Heart right ventricle (tissue), 16 donors: ENCODE results near the gene RBM27. TPM values are rescaled to one million over a fixed set of nuclear protein-coding genes. Genes with fewer than 3 reads are reported as not detected.

Source experiments
- ATAC-seq, 8 donors: fragments of 200-7000 bp; cut with Tn5 transposase; one replicate each; pipeline ENCODE4 v1.9.1; 2020; ENCODE audit warnings: mild to moderate bottlenecking in 8 of 8, moderate library complexity in 8 of 8, moderate number of reproducible peaks in 1 of 8
- DNase-seq, 2 donors: peaks; one replicate each; pipeline ENCODE4 v3.0.0-alpha.2; 2020
- H3K27ac ChIP-seq, 10 donors: fragments of 200-600 bp; sonication (generic) in 2 of 10; one replicate each; pipeline versions ENCODE4 v1.5.0 to v1.8.0; 2020 to 2022; ENCODE audit warnings: mild to moderate bottlenecking in 3 of 10
- H3K27me3 ChIP-seq, 7 donors: fragments of 200-600 bp; one replicate each; pipeline ENCODE4 v1.8.0; 2021 to 2022; ENCODE audit warnings: mild to moderate bottlenecking in 2 of 7
- H3K36me3 ChIP-seq, 9 donors: fragments of 200-600 bp; sonication (generic) in 1 of 9; one replicate each; pipeline versions ENCODE4 v1.5.0 to v1.8.0; 2020 to 2022; ENCODE audit warnings: mild to moderate bottlenecking in 2 of 9
- H3K4me1 ChIP-seq, 9 donors: fragments of 200-600 bp; sonication (generic) in 1 of 9; one replicate each; pipeline versions ENCODE4 v1.5.0 to v1.8.0; 2020 to 2022; ENCODE audit warnings: mild to moderate bottlenecking in 4 of 9
- H3K4me3 ChIP-seq, 10 donors: fragments of 200-600 bp; sonication (generic) in 2 of 10; one replicate each; pipeline versions ENCODE4 v1.5.0 to v1.8.0; 2020 to 2022; ENCODE audit warnings: mild to moderate bottlenecking in 7 of 10, moderate library complexity in 2 of 10
- H3K9me3 ChIP-seq, 11 donors: fragments of 200-600 bp in 10 of 11; sonication (generic) in 2 of 11; one replicate each; pipeline versions ENCODE4 v1.5.0 to v1.8.0; 2013 to 2022; ENCODE audit warnings: mild to moderate bottlenecking in 2 of 11, control low read depth in 1 of 11, moderate library complexity in 1 of 11
- CTCF ChIP-seq, 9 donors: fragments of 200-600 bp; sonication (generic) in 2 of 9; IDR thresholded peaks; one replicate each; pipeline versions ENCODE4 v1.5.0 to v1.8.0; 2021 to 2022; ENCODE audit warnings: antibody characterized with exemption in 9 of 9, mild to moderate bottlenecking in 5 of 9, moderate library complexity in 1 of 9
- WGBS, 2 donors: extraction: QIAGEN DNeasy Blood & Tissue Kit; methylation state at CpG; one replicate each; pipeline ENCODE4 v1.1.7; 2013; ENCODE audit warnings: inconsistent platforms in 1 of 2; 5-methylcytosine and 5-hydroxymethylcytosine counted together
- intact Hi-C, 10 donors: fragments of 100-400 bp; cut with DNase I; formaldehyde crosslinking; loops; one replicate each; pipeline versions ENCODE4 v1.11.1 to v1.14.2; 2022
- polyA plus RNA-seq, 2 donors: library from polyadenylated mRNA; stranded (reverse); fragments of 200-250 nt; gene quantifications; one replicate each; pipeline ENCODE4 v1.2.3, GENCODE V29; 2013
- total RNA-seq, 10 donors: library from RNA; stranded (reverse); fragmentation: NEBNext Ultra II Directional in 3 of 10; extraction: Animal tissue kit (Norgen Biotek cat#: 25700) in 3 of 10; gene quantifications; one replicate each; pipeline versions ENCODE4 v1.2.1 to v1.2.4, GENCODE V29; 2021 to 2023
- donor health status: Arrhythmogenic right ventricular cardiomyopathy.
- donor health status: ischemic (EF 13 %, LVEDD 7.1; RV severe dilation, severe dysfunction).
- donor health status: healthy with polysubstance abuse.
- donor health status: DM: no; HTN: yes; CAD: no.
- donor health status: DM: no; HTN: no; CAD: no.
- donor health status: ischemic (EF 25% LVEDD 6.9; RV normal size, moderate dysfunction).
- donor health status: ischemic (EF 25% LVEDD 5.7; RV mildly dilated, moderate dysfunction).
- donor health status: healthy.
- donor health status: DM: yes; HTN: yes; CAD: no.
- donor health status: Ischemic cardiomyopathy.
- donor health status: ischemic (EF 35%, LVEDD 5.7; RV mildly dilated, moderate dysfunction).
- donor health status: nonischemic (EF 11% LVEDD 7.7; RV severe dilation, severe dysfunction).
- donor health status: DM: yes; HTN: yes; CAD: no.
- donor health status: PGD.
- donor health status: ischemic (EF 29% LVEDD 5.4; RV normal size, mild dysfunction).
- donor health status: nonischemic (EF 23%, LVEDD 6.1; RV moderate dilation, normal function).

Gene RBM27
- total and polyA plus RNA-seq, 12 donors: 4.0 to 21.5 (median 15.2) TPM

- intact Hi-C loops: no loop called here
- peaks cover 0 to 12% (median 3%) of the 10 kb centered on the region in 9 donors for H3K4me1 ChIP-seq
- no peak for DNase-seq
- H3K36me3 ChIP-seq: peaks cover 0 to 92% (median 45%) of the 10 kb centered on the region in 9 donors
- H3K27ac ChIP-seq: no peak overlapping the region
- no peak for ATAC-seq
- no peak overlapping the region for H3K4me3 ChIP-seq
- no peaks in the 10 kb centered on the region for H3K27me3 ChIP-seq
- no peaks in the 10 kb centered on the region for H3K9me3 ChIP-seq
- TF ChIP-seq CTCF (IDR thresholded peaks at IDR 0.05): no peak
Observed at GRCh38 chr5:146229222-146229621, 25.8 kb downstream of the RBM27 start.

- H3K4me3 ChIP-seq: no peak overlapping the region
- no peak for TF ChIP-seq CTCF (IDR thresholded peaks at IDR 0.05)
- peaks cover 0 to 100% (median 49%) of the 10 kb centered on the region in 9 donors for H3K36me3 ChIP-seq
- no peaks in the 10 kb centered on the region for H3K9me3 ChIP-seq
- DNase-seq: no peak
- H3K4me1 ChIP-seq: peaks cover 0 to 12% (median 3%) of the 10 kb centered on the region in 9 donors
- H3K27ac ChIP-seq: no peak overlapping the region
- H3K27me3 ChIP-seq: no peaks in the 10 kb centered on the region
- intact Hi-C loops: loop anchor here in 1 of 10 donors (10.0 kb wide), 1 partner anchor 67 kb away; no protein-coding TSS in a partner anchor
- ATAC-seq: no peak
- 83 to 86% methylated on average over 6 of the region's 6 CpGs for WGBS, 2 donors
Observed at GRCh38 chr5:146232223-146232622, 28.8 kb downstream of the RBM27 start.

- ATAC-seq (peak; percentile 49 to 99 (median 92)), DNase-seq (peak; percentile 27 to 34)
- TF ChIP-seq CTCF (IDR thresholded peaks at IDR 0.05): no peak
- WGBS, 2 donors: 50 to 57% methylated on average over 5 of the region's 5 CpGs
- H3K4me1 ChIP-seq: peaks cover 0 to 12% (median 3%) of the 10 kb centered on the region in 9 donors
- H3K36me3 ChIP-seq: peaks cover 0 to 100% (median 56%) of the 10 kb centered on the region in 9 donors
- H3K27ac ChIP-seq: peak overlapping the region in 6 of 10 donors; percentile 0 to 34 (median 23)
- no peaks in the 10 kb centered on the region for H3K27me3 ChIP-seq
- H3K4me3 ChIP-seq: no peak overlapping the region
- intact Hi-C loops: loop anchor here in 1 of 10 donors (10.0 kb wide), 1 partner anchor 69 kb away; no protein-coding TSS in a partner anchor
- H3K9me3 ChIP-seq: no peaks in the 10 kb centered on the region
Observed at GRCh38 chr5:146233441-146233840, 30.0 kb downstream of the RBM27 start.

GRCh38 chr5:146238973-146239372 lies 35.6 kb downstream of the RBM27 start:
- TF ChIP-seq CTCF (IDR thresholded peaks at IDR 0.05): no peak
- intact Hi-C loops: loop anchor here in 1 of 10 donors (10.0 kb wide), 1 partner anchor 74 kb away; no protein-coding TSS in a partner anchor
- no peak overlapping the region for H3K27ac ChIP-seq
- H3K36me3 ChIP-seq: peaks cover 0 to 94% (median 27%) of the 10 kb centered on the region in 9 donors
- H3K27me3 ChIP-seq: no peaks in the 10 kb centered on the region
- peaks cover 0 to 20% (median 6%) of the 10 kb centered on the region in 9 donors for H3K4me1 ChIP-seq
- DNase-seq: no peak
- ATAC-seq: no peak
- no peak overlapping the region for H3K4me3 ChIP-seq
- H3K9me3 ChIP-seq: no peaks in the 10 kb centered on the region
- WGBS, 2 donors: 93 to 100% methylated on average over 1 of the region's 1 CpG
